Central memory CD4-positive, alpha-beta T cell (primary cell): ENCODE data around the gene ARHGAP27.

ENCODE experiments used
- DNase-seq: peaks from one replicate; pipeline ENCODE4 v3.0.0; 2022

Gene ARHGAP27

GRCh38 chr17:45408611-45409421, 23.9 kb downstream of the ARHGAP27 start:
- DNase-seq: no peak

GRCh38 chr17:45406107-45406506, 26.6 kb downstream of the ARHGAP27 start:
- no peak for DNase-seq

GRCh38 chr17:45405250-45406086, 27.2 kb downstream of the ARHGAP27 start:
- no peak for DNase-seq

GRCh38 chr17:45404870-45405249, 27.8 kb downstream of the ARHGAP27 start:
- no peak for DNase-seq

GRCh38 chr17:45403906-45404490, 28.7 kb downstream of the ARHGAP27 start:
- DNase-seq: no peak

- no peak for DNase-seq
These were observed 29.8 kb downstream of the ARHGAP27 start for GRCh38 chr17:45402916-45403315.

- no peak for DNase-seq
These were observed 33.9 kb downstream of the ARHGAP27 start for GRCh38 chr17:45398800-45399199.

- DNase-seq: no peak
These were observed 34.9 kb downstream of the ARHGAP27 start for GRCh38 chr17:45397796-45398195.

GRCh38 chr17:45396496-45397205, 36.0 kb downstream of the ARHGAP27 start:
- DNase-seq: no peak

- no peak for DNase-seq
These were observed 36.9 kb downstream of the ARHGAP27 start for GRCh38 chr17:45395569-45396415.

- peak; percentile 23 for DNase-seq
These were observed 37.6 kb downstream of the ARHGAP27 start for GRCh38 chr17:45394913-45395568.

- DNase-seq: no peak
These were observed 38.1 kb downstream of the ARHGAP27 start for GRCh38 chr17:45394564-45394912.

GRCh38 chr17:45394091-45394490, 38.6 kb downstream of the ARHGAP27 start:
- no peak for DNase-seq

- DNase-seq: no peak
These were observed 39.3 kb downstream of the ARHGAP27 start for GRCh38 chr17:45393411-45393810.

- DNase-seq: no peak
These were observed 40.8 kb downstream of the ARHGAP27 start for GRCh38 chr17:45391918-45392317.

GRCh38 chr17:45391291-45391690, 41.4 kb downstream of the ARHGAP27 start:
- no peak for DNase-seq

- no peak for DNase-seq
These were observed 43.3 kb downstream of the ARHGAP27 start for GRCh38 chr17:45389354-45389753.

GRCh38 chr17:45388604-45389325, 43.9 kb downstream of the ARHGAP27 start:
- DNase-seq: no peak

- no peak for DNase-seq
These were observed 44.9 kb downstream of the ARHGAP27 start for GRCh38 chr17:45387739-45388138.

- no peak for DNase-seq
These were observed 46.5 kb downstream of the ARHGAP27 start for GRCh38 chr17:45386178-45386577.
